HCT116 (cell line): ENCODE results near the gene ANO8. TPM values are rescaled to one million over a fixed set of nuclear protein-coding genes. Genes with fewer than 3 reads are reported as not detected.

Experiments used
- ATAC-seq: fragments of 200-7000 bp; cut with Tn5 transposase; 2 replicates; pipeline ENCODE4 v1.9.1; 2020; ENCODE audit warnings: mild to moderate bottlenecking, moderate library complexity
- BruUV-seq: library from RNA; stranded (reverse); fragments of 400-500 nt; replicated peaks from 2 replicates; lab custom pipeline; 2021; lab: Mats Ljungman, UMichigan
- CTCF ChIA-PET: fragments of 300-600 bp; sonication (Branson Sonifier 250); formaldehyde crosslinking; loops from one replicate; lab custom pipeline; 2021; ENCODE audit warnings: antibody characterized with exemption; lab: Charles Lee
- POLR2A ChIA-PET: fragments of 300-600, 350-600 bp; sonication (Branson Sonifier 250); formaldehyde crosslinking; loops from one replicate; lab custom pipeline; 2021; ENCODE audit warnings: antibody characterized with exemption; lab: Charles Lee
- RAD21 ChIA-PET, 2 experiments: fragments of 300-600 bp; sonication (Branson Sonifier 250); formaldehyde crosslinking; loops; one replicate each; lab custom pipeline; 2023; ENCODE audit warnings: low total read pairs in 2 of 2; ENCODE audit not compliant: uncharacterized antibody in 2 of 2, unreplicated experiment in 2 of 2, low non-redundant PET in 1 of 2; lab: Charles Lee
- DNase-seq: peaks from one replicate; pipeline ENCODE4 v3.0.0-alpha.2; 2010; ENCODE audit warnings: low read depth, low spot score
- H2AFZ ChIP-seq: fragments of 200-600 bp; shearing (Covaris generic), sonication (generic); 2 replicates; pipeline ENCODE4 v1.6.1; 2017; ENCODE audit warnings: low read depth, mixed run types, mixed read lengths, antibody characterized with exemption, low read length; ENCODE audit not compliant: poor library complexity, severe bottlenecking
- H3K27ac ChIP-seq: 2 replicates; pipeline ENCODE4 v1.5.1; 2012; ENCODE audit warnings: low read depth, low read length
- H3K27me3 ChIP-seq: fragments of 200-600 bp; sonication (generic); 2 replicates; pipeline ENCODE4 v1.6.1; 2016; ENCODE audit warnings: mixed run types, low read length, mixed read lengths; ENCODE audit not compliant: insufficient read depth
- H3K36me3 ChIP-seq, 2 experiments: fragments of 200-500 bp in 1 of 2; fragments of 200-600 bp in 1 of 2; sonication (Bioruptor generic) in 1 of 2; sonication (generic) in 1 of 2; 2 replicates each; pipeline versions ENCODE4 v1.5.1 to v1.6.1; 2014 to 2016; ENCODE audit warnings: low read length in 2 of 2, inconsistent platforms in 1 of 2, mixed read lengths in 1 of 2, mixed run types in 1 of 2; ENCODE audit not compliant: insufficient read depth in 2 of 2, control insufficient read depth in 1 of 2
- H3K4me1 ChIP-seq, 2 experiments: fragments of 200-600 bp in 1 of 2; sonication (generic) in 1 of 2; 2 replicates each; pipeline versions ENCODE4 v1.5.1 to v1.6.1; 2012 to 2017; ENCODE audit warnings: low read length in 2 of 2, inconsistent platforms in 1 of 2, mild to moderate bottlenecking in 1 of 2, mixed read lengths in 1 of 2, mixed run types in 1 of 2, moderate library complexity in 1 of 2; ENCODE audit not compliant: insufficient read depth in 2 of 2, control insufficient read depth in 1 of 2
- H3K4me2 ChIP-seq: fragments of 200-600 bp; sonication (generic); 2 replicates; pipeline ENCODE4 v1.6.1; 2017; ENCODE audit warnings: mixed run types, low read length, mixed read lengths
- H3K4me3 ChIP-seq, 2 experiments: fragments of 200-600 bp in 1 of 2; sonication (generic) in 1 of 2; replicated peaks in 1 of 2; 2 replicates each; pipeline ENCODE4 v1.5.1; 2011 to 2016; ENCODE audit warnings: low read length in 2 of 2, control low read depth in 1 of 2, low read depth in 1 of 2, mild to moderate bottlenecking in 1 of 2, mixed read lengths in 1 of 2, mixed run types in 1 of 2
- H3K79me2 ChIP-seq: fragments of 200-600 bp; sonication (generic); 2 replicates; pipeline ENCODE4 v1.6.1; 2017; ENCODE audit warnings: mild to moderate bottlenecking, mixed run types, low read length, moderate library complexity, mixed read lengths; ENCODE audit not compliant: insufficient read depth
- H3K9ac ChIP-seq: fragments of 200-600 bp; sonication (generic); 2 replicates; pipeline ENCODE4 v1.6.1; 2016; ENCODE audit warnings: low read length, mixed read lengths
- H3K9me2 ChIP-seq: fragments of 200-600 bp; sonication (generic), shearing (Covaris generic); 2 replicates; pipeline ENCODE4 v1.6.1; 2017; ENCODE audit warnings: mixed run types, mild to moderate bottlenecking, moderate library complexity; ENCODE audit not compliant: insufficient read depth
- H3K9me3 ChIP-seq, 2 experiments: fragments of 200-500 bp in 1 of 2; fragments of 200-600 bp in 1 of 2; sonication (Bioruptor generic) in 1 of 2; sonication (generic) in 1 of 2; 2 replicates each; pipeline ENCODE4 v1.6.1; 2014 to 2017; ENCODE audit warnings: low read length in 2 of 2, mixed read lengths in 2 of 2, inconsistent platforms in 1 of 2, low read depth in 1 of 2, mild to moderate bottlenecking in 1 of 2, mixed run types in 1 of 2, moderate library complexity in 1 of 2; ENCODE audit not compliant: control insufficient read depth in 1 of 2, insufficient read depth in 1 of 2
- H4K20me1 ChIP-seq: fragments of 200-600 bp; sonication (generic), shearing (Covaris generic); 2 replicates; pipeline ENCODE4 v1.6.1; 2017; ENCODE audit warnings: mixed run types, mild to moderate bottlenecking, moderate library complexity; ENCODE audit not compliant: insufficient read depth
- FOSL1 ChIP-seq: IDR thresholded peaks from 2 replicates; pipeline ENCODE4 v1.6.1; 2012; ENCODE audit warnings: low read depth
- RAD21 ChIP-seq: IDR thresholded peaks from 2 replicates; pipeline ENCODE4 v1.6.1; 2012; ENCODE audit warnings: low read depth, mild to moderate bottlenecking
- SP1 ChIP-seq: IDR thresholded peaks from 2 replicates; pipeline ENCODE4 v1.6.1; 2012; ENCODE audit warnings: low read depth
- ZFX ChIP-seq: fragments of 450-650 bp; IDR thresholded peaks from 2 replicates; pipeline ENCODE4 v1.6.1; 2017
- intact Hi-C: fragments of 100-400 bp; cut with micrococcal nuclease; formaldehyde crosslinking; loops from 2 replicates; pipeline ENCODE4 v1.10.0; 2022
- total RNA-seq: library from RNA; stranded (reverse); gene quantifications from one replicate; pipeline ENCODE4 v1.2.1, GENCODE V29; 2021; ENCODE audit not compliant: unreplicated experiment
- TF ChIP-seq, protein P1 (sequence below), 3 experiments: fragments of 200-600 bp in 1 of 3; sonication (generic) in 1 of 3; IDR thresholded peaks in 2 of 3; conservative IDR thresholded peaks in 1 of 3; 2 replicates each; pipeline ENCODE4 v1.5.1; 2012 to 2017; ENCODE audit warnings: low read depth in 2 of 3, low read length in 2 of 3, antibody characterized with exemption in 1 of 3, borderline replicate concordance in 1 of 3, control low read depth in 1 of 3, mild to moderate bottlenecking in 1 of 3, mixed read lengths in 1 of 3, mixed run types in 1 of 3, moderate library complexity in 1 of 3; ENCODE audit not compliant: insufficient read depth in 1 of 3

ANO8 gene
- total RNA-seq, 1 experiment from 2014 or later: 22.9 TPM

DNA sequence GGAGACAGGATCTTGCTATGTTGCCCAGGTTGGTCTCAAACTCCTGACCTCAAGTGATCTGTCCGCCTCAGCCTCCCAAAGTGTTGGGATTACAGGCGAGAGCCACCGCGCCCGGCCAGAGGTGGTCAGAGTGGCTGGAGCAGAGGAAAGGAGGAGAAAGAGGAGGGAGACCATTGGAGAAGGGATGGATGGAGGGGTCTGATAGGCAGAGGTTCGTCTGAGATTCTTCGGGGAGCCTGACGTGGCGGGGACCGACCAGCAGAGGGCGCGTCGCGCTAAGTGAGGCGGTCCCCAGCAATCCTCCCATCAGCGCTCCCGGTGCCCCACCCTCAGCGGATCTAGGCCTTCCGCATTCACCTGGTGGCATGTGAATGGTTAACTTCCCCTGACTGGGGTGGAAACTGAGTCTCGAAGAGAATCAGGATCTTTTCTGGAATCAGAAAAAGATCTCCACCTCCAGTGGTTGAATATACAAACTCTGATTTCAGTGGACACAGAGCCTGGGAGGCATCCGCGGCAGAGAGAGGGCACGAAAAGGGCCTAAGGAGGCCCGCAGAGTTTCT, 11.5 kb upstream of the ANO8 start:
- TF ChIP-seq, protein P1, sequence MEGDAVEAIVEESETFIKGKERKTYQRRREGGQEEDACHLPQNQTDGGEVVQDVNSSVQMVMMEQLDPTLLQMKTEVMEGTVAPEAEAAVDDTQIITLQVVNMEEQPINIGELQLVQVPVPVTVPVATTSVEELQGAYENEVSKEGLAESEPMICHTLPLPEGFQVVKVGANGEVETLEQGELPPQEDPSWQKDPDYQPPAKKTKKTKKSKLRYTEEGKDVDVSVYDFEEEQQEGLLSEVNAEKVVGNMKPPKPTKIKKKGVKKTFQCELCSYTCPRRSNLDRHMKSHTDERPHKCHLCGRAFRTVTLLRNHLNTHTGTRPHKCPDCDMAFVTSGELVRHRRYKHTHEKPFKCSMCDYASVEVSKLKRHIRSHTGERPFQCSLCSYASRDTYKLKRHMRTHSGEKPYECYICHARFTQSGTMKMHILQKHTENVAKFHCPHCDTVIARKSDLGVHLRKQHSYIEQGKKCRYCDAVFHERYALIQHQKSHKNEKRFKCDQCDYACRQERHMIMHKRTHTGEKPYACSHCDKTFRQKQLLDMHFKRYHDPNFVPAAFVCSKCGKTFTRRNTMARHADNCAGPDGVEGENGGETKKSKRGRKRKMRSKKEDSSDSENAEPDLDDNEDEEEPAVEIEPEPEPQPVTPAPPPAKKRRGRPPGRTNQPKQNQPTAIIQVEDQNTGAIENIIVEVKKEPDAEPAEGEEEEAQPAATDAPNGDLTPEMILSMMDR (IDR thresholded peaks at IDR 0.05 in 2 of 3, conservative IDR thresholded peaks at IDR 0.05 in 1 of 3; ENCODE audit: borderline replicate concordance in 1 of 3, insufficient read depth in 1 of 3, low read depth in 2 of 3, low read length in 2 of 3): peak in 2 of 3 experiments; percentile 83 to 91
- no peak for TF ChIP-seq SP1
- TF ChIP-seq ZFX: peak; percentile 39; the same call in 1 of the 2 replicates
- peak; percentile 86 for TF ChIP-seq RAD21
- no peaks in the 10 kb centered on the region for H3K79me2 ChIP-seq
- no peaks in the 10 kb centered on the region for H3K9me3 ChIP-seq
- H3K4me1 ChIP-seq: peaks cover 18 to 31% of the 10 kb centered on the region in 2 experiments; a peak in 3 of 4 replicates
- BruUV-seq: no TSS peak
- H3K27ac ChIP-seq: peak overlapping the region; percentile 28; the same call in 1 of the 2 replicates
- ATAC-seq: peak; percentile 94
- peaks cover 3 to 4% of the 10 kb centered on the region in 2 experiments; a peak in 1 of 4 replicates for H3K36me3 ChIP-seq
- intact Hi-C loops: loop anchor here (1.0 to 2.0 kb wide), 2 partner anchors 40 to 121 kb away; no protein-coding TSS in a partner anchor
- H3K9me2 ChIP-seq: no peaks in the 10 kb centered on the region
- no peaks in the 10 kb centered on the region for H3K27me3 ChIP-seq
- peak; percentile 60 for DNase-seq
- ChIA-PET RAD21 (no interaction called here), POLR2A (interaction anchor here (2.8 kb wide), 1 partner anchor 11 kb away, joined by 12 read pairs; the partner anchor contains the start of gene ANO8), CTCF (interaction anchor here (0.9 to 1.8 kb wide), 5 partner anchors 11 to 40 kb away, joined by 4 to 6 read pairs (median 4); no protein-coding TSS in a partner anchor)
- H3K4me2 ChIP-seq: peak overlapping the region; percentile 52
- no peaks in the 10 kb centered on the region for H4K20me1 ChIP-seq
- no peak overlapping the region for H2AFZ ChIP-seq
- H3K9ac ChIP-seq: no peak overlapping the region
- H3K4me3 ChIP-seq: no peak overlapping the region

DNA sequence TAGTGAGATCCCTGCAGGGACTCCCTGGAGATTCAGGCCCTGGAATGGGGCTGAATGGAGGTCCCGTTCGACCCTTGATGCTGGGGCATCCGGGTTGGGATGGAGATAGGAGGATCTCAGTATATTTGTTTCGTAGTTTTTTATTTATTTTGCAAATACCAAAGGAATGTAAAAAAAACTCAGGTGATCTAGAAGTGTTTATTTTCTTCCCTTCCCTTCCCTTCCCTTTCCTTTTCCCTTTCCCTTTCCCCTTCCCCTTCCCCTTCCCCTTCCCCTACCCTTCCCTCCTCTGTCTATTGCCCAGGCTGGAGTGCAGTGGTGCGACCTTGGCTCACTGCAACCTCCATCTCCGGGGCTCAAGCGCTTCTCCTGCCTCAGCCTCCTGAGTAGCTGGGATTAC, 7.2 kb upstream of the ANO8 start:
- CTCF ChIA-PET: no interaction called here
- POLR2A ChIA-PET: no interaction called here
- intact Hi-C loops: no loop called here

More for the DNA sequence above, 7.2 kb upstream of the ANO8 start:
- Histone ChIP-seq H3K27me3 (no peaks in the 10 kb centered on the region), H3K4me1 (peaks cover 32 to 50% of the 10 kb centered on the region in 2 experiments), H3K4me3 (no peak overlapping the region), H4K20me1 (no peaks in the 10 kb centered on the region), H3K9ac (no peak overlapping the region), H3K36me3 (peaks cover 3 to 9% of the 10 kb centered on the region in 2 experiments; a peak in 1 of 4 replicates), H3K9me2 (no peaks in the 10 kb centered on the region), H2AFZ (no peak overlapping the region), H3K79me2 (peaks cover 16% of the 10 kb centered on the region), H3K27ac (peak overlapping the region; percentile 54; the same call in 1 of the 2 replicates), H3K9me3 (no peaks in the 10 kb centered on the region), H3K4me2 (no peak overlapping the region)
- no TSS peak for BruUV-seq
- RAD21 ChIA-PET: no interaction called here
- ATAC-seq (no peak), DNase-seq (no peak)
- TF ChIP-seq FOSL1: no peak
